ENCODE results near the gene KNDC1.
"Not testable (repeated sequence)": the region's sequence is repeated elsewhere in the genome, so short reads cannot be mapped to it uniquely, and the experiment has no call there.

KNDC1 gene, protein sequence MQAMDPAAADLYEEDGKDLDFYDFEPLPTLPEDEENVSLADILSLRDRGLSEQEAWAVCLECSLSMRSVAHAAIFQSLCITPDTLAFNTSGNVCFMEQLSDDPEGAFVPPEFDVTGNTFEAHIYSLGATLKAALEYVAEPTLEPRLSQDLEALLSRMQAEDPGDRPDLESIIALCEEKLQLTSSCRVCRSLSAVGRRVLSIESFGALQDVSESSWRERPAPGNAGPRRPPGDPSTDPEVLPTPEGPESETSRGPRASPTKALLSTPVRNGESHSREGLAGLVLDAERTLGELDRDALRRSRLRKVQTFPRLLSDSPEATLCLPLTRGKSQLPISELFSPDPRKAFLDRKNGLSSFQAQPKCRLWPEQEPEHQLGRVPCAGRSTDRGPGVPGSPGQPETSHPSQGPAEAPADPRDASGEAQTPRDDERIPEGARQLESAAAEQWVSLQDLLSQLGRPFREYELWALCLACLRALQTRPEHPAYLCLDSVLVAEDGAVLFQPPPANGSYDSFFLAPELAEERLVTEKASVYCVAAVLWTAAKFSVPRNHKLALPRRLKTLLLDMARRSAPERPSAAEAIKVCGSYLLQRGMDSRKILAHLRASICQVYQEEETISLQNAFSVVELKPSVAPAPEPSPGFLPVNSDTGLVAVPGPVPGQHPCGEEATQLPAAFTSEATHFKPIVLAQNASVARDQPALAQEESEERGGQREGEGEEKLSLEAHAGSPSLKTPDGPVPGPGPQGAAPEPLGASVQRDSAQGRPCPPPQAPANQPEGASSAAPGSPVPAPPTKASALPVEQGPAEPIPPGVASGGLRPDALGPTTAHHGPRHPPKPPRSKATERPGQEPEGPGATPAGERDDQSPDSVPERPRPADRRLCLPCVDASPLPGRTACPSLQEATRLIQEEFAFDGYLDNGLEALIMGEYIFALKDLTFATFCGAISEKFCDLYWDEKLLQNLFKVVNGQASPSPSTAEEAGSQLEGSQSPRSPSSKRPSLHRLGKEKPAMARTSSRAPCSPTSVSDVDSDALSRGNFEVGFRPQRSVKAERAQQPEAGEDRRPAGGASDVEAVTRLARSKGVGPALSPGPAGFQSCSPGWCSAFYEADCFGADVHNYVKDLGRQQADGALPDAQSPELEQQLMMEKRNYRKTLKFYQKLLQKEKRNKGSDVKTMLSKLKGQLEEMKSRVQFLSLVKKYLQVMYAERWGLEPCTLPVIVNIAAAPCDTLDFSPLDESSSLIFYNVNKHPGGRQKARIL (N-terminal part only)

DNA sequence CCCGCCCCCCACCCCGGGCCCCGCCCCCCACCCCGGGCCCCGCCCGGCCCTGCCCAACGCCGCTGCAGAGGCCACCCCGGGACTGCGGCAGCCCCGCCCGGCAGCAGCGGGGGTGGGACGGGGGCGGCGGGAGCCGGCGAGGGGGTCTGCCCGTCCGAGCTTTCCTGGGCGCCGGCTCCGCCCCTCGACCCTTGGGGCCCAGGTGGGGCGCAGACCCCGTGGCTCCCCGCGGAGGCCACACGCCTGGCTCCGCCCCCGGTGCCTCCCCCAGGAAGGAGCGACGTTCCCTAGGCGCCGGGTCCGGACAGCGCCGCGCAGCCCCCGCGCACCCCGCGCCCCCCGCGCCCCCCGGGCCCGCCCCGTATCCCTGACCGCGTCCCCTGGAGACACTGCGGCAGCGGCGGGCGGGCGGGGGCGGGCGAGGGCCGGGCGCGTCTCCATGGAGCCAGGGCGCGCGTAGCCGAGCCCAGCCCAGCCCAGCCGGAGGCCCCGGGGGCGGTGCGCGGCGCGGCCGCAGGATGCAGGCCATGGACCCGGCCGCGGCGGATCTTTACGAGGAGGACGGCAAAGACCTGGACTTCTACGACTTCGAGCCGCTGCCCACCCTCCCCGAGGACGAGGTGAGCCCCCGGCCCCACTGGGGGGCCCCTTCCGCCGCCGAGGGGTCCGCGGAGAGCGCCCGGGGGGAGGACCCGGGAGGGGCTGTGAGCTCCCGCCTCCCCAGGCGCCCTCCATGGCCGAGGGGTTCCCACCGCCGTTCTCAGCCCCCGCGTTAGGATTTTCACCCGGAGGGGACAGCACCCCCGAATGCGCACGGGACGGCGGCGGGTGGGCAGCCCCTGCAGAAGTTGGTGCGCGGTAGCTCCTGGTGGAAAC lies at the start of gene KNDC1:
Gene KNDC1, plus strand, starts transcription at position 270 of the 876 bp plus-strand sequence. Its CDS starts 249 bp downstream, at position 519.
- peak; percentile 12 for DNase-seq

DNA sequence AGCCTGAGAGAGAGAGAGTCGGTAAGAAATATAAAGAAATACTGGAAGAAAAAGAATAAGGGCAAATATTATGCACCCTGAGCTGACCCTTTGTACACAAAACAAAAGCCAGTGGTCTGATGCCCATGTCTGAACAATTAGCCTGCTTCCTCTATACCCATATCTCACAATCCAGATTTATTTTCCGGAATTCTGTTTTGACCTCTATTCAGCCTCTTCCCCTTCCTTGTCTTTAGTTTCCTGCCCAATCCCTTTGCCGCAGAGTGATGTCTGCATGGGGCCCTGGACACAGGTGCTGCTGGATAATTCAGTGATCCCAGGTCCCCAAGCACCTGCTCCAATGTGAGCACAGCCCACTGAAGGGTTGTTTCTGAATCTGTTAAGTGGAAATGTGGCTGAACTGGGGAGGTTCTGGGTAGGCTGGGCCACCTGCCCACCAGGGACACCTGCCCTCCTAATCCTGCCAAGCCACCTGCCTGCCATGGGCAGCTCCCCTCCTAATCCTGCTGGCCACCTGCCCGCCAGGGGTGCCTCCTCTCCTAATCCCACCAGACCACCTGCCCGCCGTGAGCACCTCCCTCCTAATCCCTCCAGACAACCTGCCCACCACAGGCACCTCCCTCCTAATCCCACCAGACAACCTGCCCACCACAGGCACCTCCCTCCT lies 49.3 kb upstream of the KNDC1 start:
- no peak for DNase-seq

DNA sequence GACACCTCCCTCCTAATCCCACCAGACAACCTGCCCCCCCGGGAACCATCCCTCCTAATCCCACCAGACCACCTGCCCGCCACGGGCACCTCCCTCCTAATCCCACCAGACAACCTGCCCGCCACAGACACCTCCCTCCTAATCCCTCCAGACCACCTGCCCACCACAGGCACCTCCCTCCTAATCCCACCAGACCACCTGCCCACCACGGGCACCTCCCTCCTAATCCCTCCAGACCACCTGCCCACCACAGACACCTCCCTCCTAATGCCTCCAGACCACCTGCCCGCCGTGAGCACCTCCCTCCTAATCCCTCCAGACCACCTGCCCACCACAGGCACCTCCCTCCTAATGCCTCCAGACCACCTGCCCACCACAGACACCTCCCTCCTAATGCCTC lies 48.4 kb upstream of the KNDC1 start:
- not testable (repeated sequence) for DNase-seq

DNA sequence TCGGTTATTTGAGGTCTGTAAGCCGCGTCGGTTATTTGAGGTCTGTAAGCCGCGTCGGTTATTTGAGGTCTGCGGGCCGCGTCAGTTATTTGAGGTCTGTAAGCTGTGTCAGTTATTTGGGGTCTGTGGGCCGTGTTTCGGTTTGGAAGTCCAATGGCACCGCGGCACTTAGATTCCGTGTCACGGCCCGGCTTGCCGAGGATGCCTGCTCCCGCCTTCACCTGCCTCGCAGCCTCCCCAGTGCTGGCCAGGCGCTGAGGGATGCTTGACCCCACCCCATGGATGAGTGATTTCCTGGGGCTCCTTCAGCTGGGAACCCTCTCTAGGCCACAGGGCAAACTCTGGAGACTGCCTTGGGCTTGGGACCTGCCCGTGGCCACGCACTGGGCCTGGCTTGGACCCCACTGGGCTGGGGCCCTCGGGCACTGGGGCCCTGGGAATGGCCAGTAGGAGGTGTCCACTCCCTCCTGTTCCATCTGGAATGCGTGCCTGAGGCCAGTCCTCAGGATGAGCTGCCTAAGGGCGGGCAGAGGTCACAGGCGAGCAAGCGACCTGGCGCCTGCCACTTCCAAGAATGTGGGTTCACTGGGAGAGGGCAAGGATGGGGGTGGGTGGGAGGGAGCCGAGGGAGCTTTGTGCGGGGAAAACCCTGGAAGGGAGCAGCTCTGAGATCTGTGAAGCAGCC lies 46.7 kb upstream of the KNDC1 start:
- no peak for DNase-seq

DNA sequence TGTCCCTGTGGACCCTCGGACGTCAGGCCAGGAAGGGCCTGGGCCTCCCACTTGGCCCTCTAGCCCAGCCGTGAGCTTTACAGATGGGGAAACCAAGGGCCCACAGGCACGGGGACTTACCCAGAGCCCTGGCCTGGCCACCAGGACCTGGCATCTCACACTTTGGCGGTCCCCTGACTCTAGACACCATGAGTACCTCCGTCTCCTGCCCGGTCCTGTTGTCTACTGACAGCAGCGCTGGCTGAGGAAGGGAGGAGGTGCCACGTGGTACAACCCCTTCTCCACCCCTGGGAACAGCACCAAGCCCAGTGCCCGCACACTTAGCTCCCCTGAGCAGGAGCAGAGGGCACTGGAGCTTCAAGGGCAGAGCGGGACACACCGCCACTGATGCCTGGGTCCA lies 46.2 kb upstream of the KNDC1 start:
- no peak for DNase-seq

DNA sequence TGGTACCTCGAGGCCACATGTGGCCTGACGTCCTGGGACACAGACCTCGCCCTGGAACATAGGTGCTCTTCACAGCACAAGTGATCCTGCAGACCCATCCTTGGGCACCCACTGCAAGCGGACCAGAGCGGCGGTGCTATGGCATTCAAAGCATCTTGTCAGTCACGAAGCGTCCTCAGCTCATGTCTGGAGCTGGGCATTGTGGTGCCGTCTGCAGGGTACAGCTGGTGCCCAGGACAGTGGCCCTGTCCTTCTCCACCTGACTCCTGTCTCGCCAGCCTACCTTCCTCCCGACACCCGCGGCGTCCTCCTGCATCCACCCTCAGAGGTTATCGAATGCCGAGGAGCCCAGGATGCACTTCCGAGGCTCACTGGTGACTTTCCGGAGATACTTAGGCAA lies 45.8 kb upstream of the KNDC1 start:
- no peak for DNase-seq

DNA sequence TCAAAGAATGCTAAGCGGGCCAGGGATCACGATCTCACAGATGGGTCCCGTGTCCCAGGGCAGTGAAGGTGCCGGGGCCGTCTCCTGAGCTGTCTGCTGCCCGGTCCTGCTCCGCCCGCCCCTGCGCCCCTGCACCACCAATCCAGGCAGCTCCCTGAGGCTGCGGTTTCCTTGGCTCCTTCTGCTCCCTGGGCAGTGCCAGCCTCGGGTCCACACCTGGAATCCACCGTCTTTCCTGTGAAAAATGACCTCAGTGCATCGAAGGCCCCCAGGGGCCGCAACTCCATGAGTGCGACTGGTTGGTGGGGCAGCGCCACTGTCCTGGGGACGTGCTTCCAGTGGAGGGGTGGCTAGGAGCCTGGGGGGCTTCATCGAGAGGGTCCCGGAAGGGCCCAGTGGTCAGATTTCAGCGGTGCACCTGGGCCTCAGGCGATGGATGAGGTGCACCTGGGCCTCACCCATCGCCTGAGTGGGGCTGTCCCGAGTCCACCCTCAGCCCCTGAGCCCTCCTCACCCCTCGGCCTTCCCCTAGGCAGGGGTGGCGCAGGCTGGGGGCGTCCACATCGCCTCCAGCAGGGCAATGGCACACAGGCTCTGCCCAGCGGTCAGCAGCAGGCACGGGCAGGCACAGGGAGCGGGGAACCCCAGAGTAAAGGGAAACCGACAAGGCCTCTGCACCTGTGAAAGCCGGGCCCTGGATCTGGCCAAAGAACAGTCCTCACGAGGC lies 45.1 kb upstream of the KNDC1 start:
- DNase-seq: no peak

DNA sequence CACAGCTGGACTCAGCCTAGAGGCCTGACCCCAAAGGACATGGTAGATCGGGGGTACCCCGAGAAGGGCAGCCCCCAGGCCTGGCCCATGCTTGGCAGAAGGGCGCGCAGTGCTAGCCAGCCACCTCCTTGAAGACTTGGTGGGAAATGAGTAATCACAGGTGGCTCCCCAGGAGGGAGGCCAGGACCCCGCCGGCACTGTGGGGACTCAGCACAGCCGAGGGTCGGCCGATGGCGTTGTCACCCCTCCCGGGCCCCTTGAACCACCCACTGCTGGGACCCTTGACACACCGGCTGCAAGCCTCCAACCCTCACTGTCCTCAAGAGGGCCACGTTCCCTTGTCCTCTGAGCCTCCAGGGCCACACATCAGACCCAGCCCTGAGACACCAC lies 44.6 kb upstream of the KNDC1 start:
- no peak for DNase-seq

DNA sequence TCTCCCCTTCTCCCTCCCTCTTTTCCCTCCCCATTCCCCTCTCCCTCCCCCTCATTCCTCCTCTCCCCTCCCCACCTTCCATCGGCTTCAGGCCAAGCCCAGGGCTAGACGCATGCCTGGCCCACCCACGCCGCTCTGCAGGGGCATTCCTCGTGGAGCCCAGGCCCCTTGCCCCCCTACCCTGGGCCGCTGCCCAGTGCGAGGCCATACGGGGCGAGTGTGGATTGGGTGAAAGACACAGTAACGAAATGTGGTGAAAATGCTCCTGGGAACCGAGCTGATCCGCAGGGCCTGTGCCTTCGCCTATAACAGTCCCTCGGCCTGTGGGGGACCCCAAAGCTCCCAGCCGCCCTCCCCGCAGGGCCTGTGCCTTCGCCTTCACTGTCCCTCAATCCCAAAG lies 44.0 kb upstream of the KNDC1 start:
- no peak for DNase-seq

DNA sequence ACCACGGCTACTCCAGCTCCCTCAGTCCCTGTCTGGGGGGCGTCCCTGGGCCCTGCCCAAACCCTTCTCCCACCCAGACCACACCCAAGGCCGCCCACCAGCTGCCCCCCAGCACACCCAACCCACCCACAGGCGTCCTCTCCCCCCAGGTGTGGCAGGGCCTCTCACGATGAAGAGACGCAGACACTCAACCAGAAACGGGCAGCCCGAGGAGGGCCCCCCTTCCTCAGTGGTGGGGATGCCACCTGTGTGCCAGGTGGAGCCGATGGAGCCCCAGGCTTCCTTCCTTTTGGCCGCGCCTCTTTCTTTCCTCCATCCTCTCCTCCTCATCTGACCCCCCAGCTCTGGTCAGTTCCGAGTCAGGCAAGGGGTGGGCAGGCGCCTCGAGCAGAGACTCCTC lies 43.6 kb upstream of the KNDC1 start:
- no peak for DNase-seq

DNA sequence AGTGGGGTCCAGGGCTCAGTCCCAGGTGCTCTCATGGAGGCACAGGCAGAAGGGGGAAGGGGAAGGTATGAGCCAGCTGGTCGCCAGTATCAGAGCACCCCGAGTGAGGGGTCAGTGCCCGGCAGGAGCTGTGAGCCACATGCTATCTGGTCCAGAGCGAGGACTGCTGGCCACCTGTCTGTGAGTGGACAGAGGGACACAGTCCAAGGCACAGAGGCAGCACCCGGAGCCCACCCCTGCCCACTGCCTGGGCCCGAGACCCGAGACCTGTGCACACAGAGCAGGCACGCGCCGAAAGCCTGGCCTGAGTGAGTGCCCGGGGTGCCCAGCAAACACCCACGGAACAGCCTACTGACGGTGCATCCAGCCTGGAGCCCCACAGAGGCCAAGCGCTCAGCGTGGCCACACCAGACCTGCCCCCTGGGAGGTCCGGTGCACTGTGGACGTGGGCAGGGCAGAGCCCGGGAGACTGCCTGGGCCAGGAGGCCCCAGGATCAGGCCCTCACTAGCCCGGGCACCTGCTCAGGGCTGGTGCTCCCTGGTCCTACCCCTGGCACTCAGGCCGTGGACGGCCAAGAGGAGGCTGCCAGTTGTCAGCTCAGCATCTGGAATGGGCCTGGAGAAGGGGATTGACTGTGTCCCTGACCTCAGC lies 42.9 kb upstream of the KNDC1 start:
- DNase-seq: no peak

DNA sequence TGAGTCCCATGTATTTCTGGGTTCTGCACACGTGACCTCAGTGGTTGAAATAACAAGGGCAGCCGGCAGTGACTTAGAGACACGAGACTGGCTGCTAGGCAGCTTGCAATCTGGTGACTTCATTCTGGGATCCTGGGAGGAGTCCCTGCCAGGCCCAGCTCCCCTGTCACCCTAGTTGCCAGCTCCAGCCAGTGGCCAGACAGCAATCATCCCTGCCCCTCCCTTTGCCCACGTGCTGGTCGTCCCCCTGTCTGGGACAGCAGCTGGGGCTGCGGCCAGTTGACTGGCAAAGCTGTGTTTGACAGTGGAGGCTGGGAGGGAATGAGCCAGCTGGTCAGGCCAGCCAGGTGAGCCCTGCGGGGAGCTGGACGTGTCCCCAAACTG lies 42.3 kb upstream of the KNDC1 start:
- no peak for DNase-seq

DNA sequence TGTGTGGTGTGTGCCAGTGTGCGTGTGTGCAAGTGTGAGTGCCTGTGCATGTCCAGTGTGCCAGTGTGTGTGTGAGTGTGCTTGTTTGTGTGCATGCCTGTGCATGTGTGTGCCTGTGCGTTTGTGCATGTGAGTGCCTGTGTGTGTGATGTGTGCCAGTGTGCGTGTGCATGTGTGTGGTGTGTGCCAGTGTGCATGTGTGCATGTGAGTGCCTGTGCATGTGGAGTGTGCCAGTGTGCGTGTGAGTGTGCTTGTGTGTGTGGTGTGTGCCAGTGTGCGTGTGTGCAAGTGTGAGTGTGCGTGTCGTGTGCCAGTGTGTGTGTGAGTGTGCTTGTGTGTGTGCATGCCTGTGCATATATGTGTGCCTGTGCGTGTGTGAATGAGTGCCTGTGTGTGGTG lies 38.5 kb upstream of the KNDC1 start:
- DNase-seq: no peak

DNA sequence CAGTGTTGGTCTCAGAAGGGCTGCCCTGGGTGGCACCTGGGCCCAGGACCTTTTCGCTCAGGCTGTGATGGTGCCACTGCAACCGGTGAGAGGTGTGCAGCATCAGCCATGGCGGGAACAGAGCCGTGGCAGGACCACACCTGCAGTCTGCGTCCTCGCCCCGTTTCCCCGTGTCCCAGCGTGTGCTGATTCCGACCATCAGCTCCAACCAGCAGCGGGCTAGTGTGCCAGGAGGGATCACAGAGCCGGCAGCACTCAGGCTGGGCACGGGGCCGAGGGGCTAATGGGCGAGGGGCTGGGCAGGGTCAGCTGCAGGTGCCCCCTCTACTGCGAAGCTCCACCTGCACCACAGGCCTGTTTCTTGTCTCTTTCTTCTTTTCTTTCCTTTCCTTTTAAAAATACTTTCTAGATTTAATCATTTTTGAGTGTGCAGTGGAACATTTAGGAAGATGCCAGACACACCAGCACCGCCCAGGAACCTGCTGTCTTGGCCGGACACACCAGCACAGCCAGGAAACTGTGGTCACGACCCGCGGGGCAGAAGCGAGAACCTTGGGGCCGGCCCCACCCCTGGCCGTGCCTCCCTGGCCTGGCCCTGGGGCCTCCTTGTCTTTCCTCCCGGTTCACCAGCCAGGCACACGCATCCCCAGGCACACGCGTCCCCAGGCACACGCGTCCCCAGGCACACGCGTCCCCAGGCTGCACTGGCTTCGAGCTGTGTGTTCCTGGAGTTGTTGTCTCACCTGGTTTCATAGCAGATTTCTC lies 37.7 kb upstream of the KNDC1 start:
- DNase-seq: no peak

DNA sequence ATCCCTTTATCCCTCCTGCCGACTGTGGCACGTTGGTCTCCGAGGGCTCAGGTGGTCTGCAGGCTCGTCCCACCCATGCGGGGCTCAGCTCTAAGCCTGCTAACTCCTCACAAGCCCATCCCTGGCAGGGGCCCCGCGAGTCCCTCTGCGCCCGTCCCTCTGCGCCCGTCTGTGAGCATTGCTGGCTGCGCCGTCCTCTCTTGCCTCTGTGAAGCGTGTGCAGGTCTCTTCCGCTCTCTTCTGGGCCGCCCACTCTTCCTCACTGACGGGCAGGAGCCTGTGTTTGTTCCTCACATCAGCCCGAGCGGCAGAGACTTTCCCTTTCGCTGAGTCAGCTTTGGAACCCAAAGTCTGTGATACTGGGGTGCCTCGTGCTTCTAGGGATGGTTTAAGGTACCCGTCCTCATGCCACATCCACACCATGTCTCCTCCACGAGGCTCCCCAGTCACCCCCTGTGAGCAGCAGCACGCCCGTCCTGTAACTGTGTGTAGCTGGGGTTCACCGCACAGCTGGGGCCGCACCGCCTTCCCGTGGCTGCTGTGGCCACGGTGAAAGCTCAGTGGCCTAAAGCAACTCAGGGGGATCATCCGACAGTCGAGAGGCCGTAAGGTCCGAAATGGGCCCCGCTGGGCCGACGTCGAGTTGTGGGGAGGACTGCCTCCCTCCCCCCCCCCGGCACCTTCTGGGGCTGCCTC lies 36.8 kb upstream of the KNDC1 start:
- no peak for DNase-seq

DNA sequence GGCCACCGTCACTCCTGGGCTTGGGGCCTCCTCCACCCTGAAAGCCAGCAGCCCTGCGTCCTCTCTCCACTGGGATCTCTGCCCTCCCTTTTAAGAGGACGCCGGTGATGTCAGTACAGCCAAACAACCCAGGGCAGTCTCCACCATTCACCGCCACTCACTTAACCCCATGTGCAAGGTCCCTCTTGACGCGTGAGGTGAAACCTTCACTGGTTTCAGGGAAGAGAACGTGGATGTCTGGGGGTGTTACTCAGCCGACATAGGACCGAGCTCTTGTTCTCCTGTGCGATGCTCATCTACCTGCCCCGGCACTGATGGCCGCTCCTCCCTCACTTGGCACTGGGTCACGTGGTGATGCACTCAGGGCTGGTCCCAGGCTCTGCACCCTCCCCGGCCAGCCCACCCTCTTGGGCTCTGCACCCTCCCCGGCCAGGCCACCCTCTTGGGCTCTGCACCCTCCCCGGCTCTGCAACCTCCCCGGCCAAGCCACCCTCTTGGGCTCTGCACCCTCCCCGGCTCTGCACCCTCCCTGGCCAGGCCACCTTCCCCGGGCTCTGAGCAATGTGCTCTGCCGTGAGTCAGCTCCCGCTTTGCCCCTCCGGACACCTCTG lies 36.2 kb upstream of the KNDC1 start:
- DNase-seq: no peak

DNA sequence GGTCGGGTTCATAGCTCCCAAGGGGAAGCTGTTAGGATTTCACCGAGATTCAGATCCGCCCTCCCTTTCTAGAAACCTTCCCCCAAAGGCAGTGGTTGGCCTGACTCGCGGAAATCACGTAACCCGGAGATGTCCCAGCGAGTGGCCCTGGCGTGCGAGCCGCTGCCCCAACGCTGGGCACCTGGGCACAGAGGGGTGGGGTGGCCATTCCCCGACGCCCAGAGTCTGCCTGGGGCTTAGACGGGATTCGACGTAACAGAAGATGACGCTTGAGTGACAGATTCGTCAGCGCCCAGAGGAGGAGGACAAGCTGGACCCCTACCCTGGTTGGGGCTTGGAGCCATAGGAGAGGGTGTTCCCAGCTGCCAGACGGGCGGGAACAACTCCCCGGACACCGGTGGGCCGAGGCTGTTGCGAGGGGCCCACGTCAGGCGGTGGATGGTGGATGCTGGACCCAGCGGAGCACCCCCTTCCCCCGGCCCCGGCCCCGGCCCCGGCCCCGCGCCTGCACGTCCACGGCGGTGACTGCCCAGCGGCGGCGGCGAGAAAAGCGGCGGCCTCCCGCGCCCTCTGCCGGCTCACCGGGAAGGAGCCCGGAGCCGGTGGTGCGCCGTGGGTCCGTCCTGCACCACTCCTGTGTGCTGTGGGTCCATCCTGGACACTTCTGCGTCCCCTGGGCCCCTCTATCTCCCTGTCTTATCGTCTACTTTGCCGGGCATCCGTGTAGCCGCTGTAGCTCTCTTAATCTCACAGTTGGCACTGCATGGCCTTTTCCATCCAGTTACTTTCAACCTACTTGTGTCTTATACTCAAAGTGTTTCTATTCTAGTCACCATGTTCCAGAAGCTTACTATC lies 35.4 kb upstream of the KNDC1 start:
- DNase-seq: no peak

Measured in activated naive CD4-positive, alpha-beta T cell treated with Interleukin-2 at 50 U/mL for 16 hours (primary cell).